MCF 10A (cell line): ENCODE results near the gene KATNIP. TPM values are rescaled to one million over a fixed set of nuclear protein-coding genes. Genes with fewer than 3 reads are reported as not detected.
A peak's percentile ranks its signal among the peaks of the same experiment; 100 is the strongest.

Source experiments
- BruUV-seq: library from RNA; stranded (reverse); fragments of 400-500 nt; replicated peaks from 2 replicates; lab custom pipeline; 2021; lab: Mats Ljungman, UMichigan
- CTCF ChIA-PET: fragments of 300-600 bp; sonication (Branson Sonifier 250); formaldehyde crosslinking; extraction: SDS; loops from one replicate; lab custom pipeline; 2021; ENCODE audit warnings: antibody characterized with exemption, inconsistent platforms; lab: Yijun Ruan, JAX
- POLR2A ChIA-PET: fragments of 300-600, 350-650 bp; sonication (Branson Sonifier 250); formaldehyde crosslinking; extraction: SDS; loops from one replicate; lab custom pipeline; 2020; ENCODE audit warnings: antibody characterized with exemption, inconsistent platforms; lab: Yijun Ruan, JAX
- DNase-seq: peaks from one replicate; pipeline ENCODE4 v3.0.0-alpha.2; 2018; ENCODE audit not compliant: unreplicated experiment
- H3K27ac Mint-ChIP-seq: one replicate; pipeline ENCODE4 v1.8.0; 2022; ENCODE audit warnings: mild to moderate bottlenecking, low read depth, mixed read lengths; ENCODE audit not compliant: unreplicated experiment
- H3K27me3 Mint-ChIP-seq: one replicate; pipeline ENCODE4 v1.8.0; 2022; ENCODE audit warnings: mixed read lengths; ENCODE audit not compliant: insufficient read depth, unreplicated experiment
- H3K36me3 Mint-ChIP-seq: one replicate; pipeline ENCODE4 v1.8.0; 2022; ENCODE audit warnings: mild to moderate bottlenecking, moderate library complexity, mixed read lengths; ENCODE audit not compliant: insufficient read depth, unreplicated experiment
- H3K4me1 Mint-ChIP-seq: one replicate; pipeline ENCODE4 v1.8.0; 2022; ENCODE audit warnings: mixed read lengths; ENCODE audit not compliant: insufficient read depth, unreplicated experiment
- H3K4me3 Mint-ChIP-seq: one replicate; pipeline ENCODE4 v1.8.0; 2022; ENCODE audit warnings: mild to moderate bottlenecking, moderate library complexity, mixed read lengths; ENCODE audit not compliant: unreplicated experiment
- H3K9me3 Mint-ChIP-seq: one replicate; pipeline ENCODE4 v1.8.0; 2022; ENCODE audit warnings: mixed read lengths; ENCODE audit not compliant: unreplicated experiment
- CTCF ChIP-seq: fragments of 200-600 bp; IDR thresholded peaks from one replicate; pipeline ENCODE4 v1.8.0; 2022; ENCODE audit warnings: antibody characterized with exemption, mild to moderate bottlenecking; ENCODE audit not compliant: unreplicated experiment
- intact Hi-C: fragments of 100-400 bp; cut with micrococcal nuclease; formaldehyde crosslinking; loops from 2 replicates; pipeline ENCODE4 v1.14.1; 2022
- total RNA-seq: library from RNA; stranded (reverse); gene quantifications from 2 replicates; pipeline ENCODE4 v1.2.3, GENCODE V29; 2022

Gene KATNIP
- total RNA-seq, 1 experiment from 2014 or later: 21.3 TPM

GRCh38 chr16:27597361-27597760 is 47.4 kb downstream of the KATNIP start:
- DNase-seq: no peak
- intact Hi-C loops: no loop called here
- BruUV-seq: no TSS peak
- ChIA-PET CTCF (interaction anchor here (0.6 to 0.8 kb wide), 2 partner anchors 10 to 260 kb away, joined by 3 to 5 read pairs; no protein-coding TSS in a partner anchor), POLR2A (interaction anchor here (0.7 kb wide), 1 partner anchor 176 kb away, joined by 3 read pairs; no protein-coding TSS in a partner anchor)
- no peaks in the 10 kb centered on the region for H3K9me3 Mint-ChIP-seq
- no peaks in the 10 kb centered on the region for H3K4me1 Mint-ChIP-seq
- H3K27me3 Mint-ChIP-seq: no peaks in the 10 kb centered on the region
- H3K27ac Mint-ChIP-seq: no peak overlapping the region
- TF ChIP-seq CTCF: no peak
- no peak overlapping the region for H3K4me3 Mint-ChIP-seq
- peaks cover 9% of the 10 kb centered on the region for H3K36me3 Mint-ChIP-seq

GRCh38 chr16:27598220-27598619 is 48.3 kb downstream of the KATNIP start:
- Mint-ChIP-seq H3K9me3 (no peaks in the 10 kb centered on the region), H3K4me3 (no peak overlapping the region), H3K27ac (no peak overlapping the region), H3K4me1 (no peaks in the 10 kb centered on the region), H3K36me3 (peaks cover 9% of the 10 kb centered on the region), H3K27me3 (no peaks in the 10 kb centered on the region)
- ChIA-PET POLR2A (no interaction called here), CTCF (interaction anchor here (0.8 kb wide), 1 partner anchor 11 kb away, joined by 3 read pairs; no protein-coding TSS in a partner anchor)
- no peak for TF ChIP-seq CTCF
- DNase-seq: no peak
- BruUV-seq: no TSS peak
- intact Hi-C loops: no loop called here

GRCh38 chr16:27598931-27599565 is 49.1 kb downstream of the KATNIP start:
- CTCF ChIA-PET: interaction anchor here (1.0 kb wide), 1 partner anchor 8 kb away, joined by 7 read pairs; no protein-coding TSS in a partner anchor
- no peaks in the 10 kb centered on the region for H3K4me1 Mint-ChIP-seq
- no peak overlapping the region for H3K4me3 Mint-ChIP-seq
- POLR2A ChIA-PET: no interaction called here
- DNase-seq: no peak
- intact Hi-C loops: no loop called here
- TF ChIP-seq CTCF: no peak
- H3K27me3 Mint-ChIP-seq: no peaks in the 10 kb centered on the region
- no TSS peak for BruUV-seq
- peaks cover 9% of the 10 kb centered on the region for H3K36me3 Mint-ChIP-seq
- no peaks in the 10 kb centered on the region for H3K9me3 Mint-ChIP-seq
- peak overlapping the region; percentile 22 for H3K27ac Mint-ChIP-seq

- no TSS peak for BruUV-seq
- no peaks in the 10 kb centered on the region for H3K4me1 Mint-ChIP-seq
- no peaks in the 10 kb centered on the region for H3K27me3 Mint-ChIP-seq
- DNase-seq: no peak
- no peaks in the 10 kb centered on the region for H3K9me3 Mint-ChIP-seq
- no peak for TF ChIP-seq CTCF
- CTCF ChIA-PET: interaction anchor here (1.0 kb wide), 1 partner anchor 8 kb away, joined by 7 read pairs; no protein-coding TSS in a partner anchor
- H3K27ac Mint-ChIP-seq: peak overlapping the region; percentile 22
- H3K4me3 Mint-ChIP-seq: no peak overlapping the region
- peaks cover 9% of the 10 kb centered on the region for H3K36me3 Mint-ChIP-seq
- POLR2A ChIA-PET: no interaction called here
- intact Hi-C loops: no loop called here
Observed at GRCh38 chr16:27599606-27600005, 49.7 kb downstream of the KATNIP start.

Other genes with a start within 250 kb of the KATNIP start
- 50.4 and 51.9 TPM in 2 replicates for gene IL4R, start 236.2 kb upstream of the KATNIP start, total RNA-seq
- 0.15 and 0.21 TPM in 2 replicates for gene IL21R, start 148.0 kb upstream of the KATNIP start, total RNA-seq
- 38.1 and 52.3 TPM in 2 replicates for gene GTF3C1, start 231 bp upstream of the KATNIP start, total RNA-seq